Measurements from ENCODE around the gene TET2.
"Not testable (repeated sequence)": the region's sequence is repeated elsewhere in the genome, so short reads cannot be mapped to it uniquely, and the experiment has no call there.

Gene TET2

DNA sequence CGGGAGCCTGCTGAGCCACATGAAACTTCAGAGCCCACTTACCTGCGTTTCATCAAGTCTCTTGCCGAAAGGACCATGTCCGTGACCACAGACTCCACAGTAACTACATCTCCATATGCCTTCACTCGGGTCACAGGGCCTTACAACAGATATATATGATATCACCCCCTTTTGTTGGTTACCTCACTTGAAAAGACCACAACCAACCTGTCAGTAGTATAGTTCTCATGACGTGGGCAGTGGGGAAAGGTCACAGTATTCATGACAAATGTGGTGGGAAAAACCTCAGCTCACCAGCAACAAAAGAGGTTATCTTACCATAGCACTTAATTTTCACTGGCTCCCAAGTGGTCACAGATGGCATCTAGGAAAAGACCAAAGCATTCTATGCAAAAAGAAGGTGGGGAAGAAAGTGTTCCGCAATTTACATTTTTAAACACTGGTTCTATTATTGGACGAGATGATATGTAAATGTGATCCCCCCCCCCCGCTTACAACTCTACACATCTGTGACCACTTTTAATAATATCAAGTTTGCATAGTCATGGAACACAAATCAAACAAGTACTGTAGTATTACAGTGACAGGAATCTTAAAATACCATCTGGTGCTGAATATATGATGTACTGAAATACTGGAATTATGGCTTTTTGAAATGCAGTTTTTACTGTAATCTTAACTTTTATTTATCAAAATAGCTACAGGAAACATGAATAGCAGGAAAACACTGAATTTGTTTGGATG, 129.9 kb downstream of the TET2 start:
- FAIRE-seq (no peak), DNase-seq (ENCODE audit: extremely low spot score, insufficient read length, low read depth) (no peak)

DNA sequence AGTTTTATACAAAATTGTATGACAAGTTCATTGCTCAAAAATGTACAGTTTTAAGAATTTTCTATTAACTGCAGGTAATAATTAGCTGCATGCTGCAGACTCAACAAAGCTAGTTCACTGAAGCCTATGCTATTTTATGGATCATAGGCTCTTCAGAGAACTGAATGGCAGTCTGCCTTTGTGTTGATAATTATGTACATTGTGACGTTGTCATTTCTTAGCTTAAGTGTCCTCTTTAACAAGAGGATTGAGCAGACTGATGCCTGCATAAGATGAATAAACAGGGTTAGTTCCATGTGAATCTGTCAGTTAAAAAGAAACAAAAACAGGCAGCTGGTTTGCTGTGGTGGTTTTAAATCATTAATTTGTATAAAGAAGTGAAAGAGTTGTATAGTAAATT, 131.0 kb downstream of the TET2 start:
- DNase-seq (ENCODE audit: extremely low spot score, insufficient read length, low read depth): no peak
- no peak for FAIRE-seq

DNA sequence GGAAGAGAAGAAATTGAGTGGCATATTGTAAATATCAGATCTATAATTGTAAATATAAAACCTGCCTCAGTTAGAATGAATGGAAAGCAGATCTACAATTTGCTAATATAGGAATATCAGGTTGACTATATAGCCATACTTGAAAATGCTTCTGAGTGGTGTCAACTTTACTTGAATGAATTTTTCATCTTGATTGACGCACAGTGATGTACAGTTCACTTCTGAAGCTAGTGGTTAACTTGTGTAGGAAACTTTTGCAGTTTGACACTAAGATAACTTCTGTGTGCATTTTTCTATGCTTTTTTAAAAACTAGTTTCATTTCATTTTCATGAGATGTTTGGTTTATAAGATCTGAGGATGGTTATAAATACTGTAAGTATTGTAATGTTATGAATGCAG, 132.6 kb downstream of the TET2 start:
- DNase-seq (ENCODE audit: extremely low spot score, insufficient read length, low read depth) (no peak), FAIRE-seq (peak; percentile 69)

DNA sequence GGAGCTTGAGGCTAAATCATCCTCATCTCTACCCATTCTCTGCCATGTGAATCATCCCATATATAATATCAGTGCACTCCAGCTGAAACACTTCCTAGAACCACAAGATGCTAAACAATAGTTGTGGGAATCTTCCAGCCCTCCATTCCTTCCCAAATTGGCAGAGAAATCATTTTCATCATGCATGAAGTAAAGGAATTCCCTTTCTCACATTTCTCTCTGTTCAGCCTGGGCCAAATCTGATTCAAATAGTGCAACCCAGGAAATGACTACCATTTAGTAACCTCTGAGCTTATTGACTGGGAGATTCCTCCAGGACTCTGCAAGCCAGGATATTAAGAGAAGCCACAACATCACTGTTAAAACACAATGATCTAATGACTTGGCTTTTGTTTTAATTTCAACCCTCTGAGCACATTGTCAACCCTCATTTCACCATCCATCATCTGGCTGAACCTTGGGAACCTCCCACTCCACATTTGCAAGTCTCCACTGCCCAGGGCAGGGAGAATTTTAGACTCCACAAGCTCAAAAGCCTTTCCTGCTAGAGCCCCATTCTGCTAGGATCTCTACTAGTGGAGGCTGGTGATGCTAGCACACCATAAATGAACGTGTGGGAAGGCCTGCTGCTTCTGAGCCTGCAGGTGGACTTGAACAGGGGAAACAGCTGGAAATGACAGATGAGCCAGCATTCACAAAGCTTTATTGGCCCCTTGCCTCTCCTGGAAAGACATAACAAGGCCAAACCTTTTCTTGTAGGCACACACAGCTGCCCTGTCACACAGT, 133.9 kb downstream of the TET2 start:
- DNase-seq (ENCODE audit: extremely low spot score, insufficient read length, low read depth) (no peak), FAIRE-seq (no peak)

DNA sequence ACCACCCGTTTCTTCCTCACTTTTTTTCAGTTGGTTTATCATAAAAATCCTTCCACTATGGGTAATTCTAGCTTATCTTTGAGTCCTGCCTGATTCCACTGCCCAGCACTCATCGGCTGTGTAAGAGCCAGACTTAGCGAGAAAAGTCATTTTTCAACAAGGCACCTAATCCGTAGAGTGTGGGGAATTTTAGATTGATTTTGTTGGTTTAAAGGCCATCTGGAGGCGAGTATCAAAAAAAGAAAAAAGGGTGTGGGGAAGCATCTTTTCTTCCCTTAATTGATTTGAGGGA, 134.4 kb downstream of the TET2 start:
- no peak for FAIRE-seq

DNA sequence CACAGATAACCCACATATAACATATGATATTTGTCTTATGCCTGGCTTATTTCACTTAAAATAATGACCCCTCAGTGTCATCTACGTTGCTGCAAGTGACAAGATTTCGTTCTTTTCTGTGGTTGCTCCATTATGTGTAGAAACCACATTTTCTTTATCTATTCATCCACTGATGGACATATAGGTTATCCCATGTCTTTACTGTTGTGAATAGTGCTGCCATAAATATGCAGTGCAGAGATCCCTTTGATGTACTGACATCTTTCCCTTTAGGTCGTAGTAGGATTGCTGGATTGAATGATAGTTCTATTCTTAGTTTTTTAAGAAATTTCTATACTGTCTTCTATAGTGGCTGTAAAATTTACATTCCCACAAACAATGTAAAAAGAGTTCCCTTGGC, 135.8 kb downstream of the TET2 start:
- FAIRE-seq: no peak
- DNase-seq (ENCODE audit: extremely low spot score, insufficient read length, low read depth): no peak

More for the DNA sequence above, 134.4 kb downstream of the TET2 start:
- no peak for DNase-seq (ENCODE audit: extremely low spot score, insufficient read length, low read depth)

DNA sequence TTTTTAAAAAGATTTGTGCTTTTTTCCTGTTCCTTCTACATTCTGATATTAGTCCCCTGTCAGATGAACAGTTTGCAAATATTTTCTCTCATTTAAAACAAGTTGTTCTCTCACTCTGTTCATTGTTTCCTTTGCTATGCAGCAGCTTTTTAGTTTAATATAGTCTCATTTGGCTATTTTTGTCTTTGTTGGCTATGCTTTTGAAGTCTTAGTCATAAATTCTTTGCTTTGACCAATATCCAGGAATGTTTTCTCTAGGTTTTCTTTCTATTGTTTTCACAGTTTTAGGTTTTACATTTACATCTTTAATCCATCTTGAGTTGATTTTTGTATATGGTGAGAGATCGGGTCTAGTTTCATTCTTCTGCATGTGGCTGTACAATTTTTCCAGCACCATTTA, 136.8 kb downstream of the TET2 start:
- no peak for DNase-seq (ENCODE audit: extremely low spot score, insufficient read length, low read depth)
- FAIRE-seq: peak; percentile 18

DNA sequence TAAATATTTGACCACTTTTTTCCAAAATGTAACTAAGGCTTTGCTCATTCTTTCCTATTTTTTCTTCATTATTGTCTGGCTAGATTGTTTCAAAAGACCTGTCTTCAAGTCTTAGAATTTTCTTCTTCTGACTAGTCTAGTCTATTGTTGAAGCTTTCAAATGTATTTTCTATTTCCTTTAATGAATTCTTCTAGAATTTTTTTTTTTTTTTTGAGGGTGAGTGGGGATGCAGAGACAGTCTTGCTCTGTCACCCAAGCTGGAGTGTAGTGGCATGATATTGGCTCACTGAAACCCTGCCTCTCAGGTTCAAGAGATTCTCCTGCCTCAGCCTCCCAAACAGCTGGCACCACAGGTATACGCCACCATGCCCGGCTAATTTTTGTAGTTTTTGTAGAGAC, 141.4 kb downstream of the TET2 start:
- DNase-seq (ENCODE audit: extremely low spot score, insufficient read length, low read depth) (no peak), FAIRE-seq (no peak)

DNA sequence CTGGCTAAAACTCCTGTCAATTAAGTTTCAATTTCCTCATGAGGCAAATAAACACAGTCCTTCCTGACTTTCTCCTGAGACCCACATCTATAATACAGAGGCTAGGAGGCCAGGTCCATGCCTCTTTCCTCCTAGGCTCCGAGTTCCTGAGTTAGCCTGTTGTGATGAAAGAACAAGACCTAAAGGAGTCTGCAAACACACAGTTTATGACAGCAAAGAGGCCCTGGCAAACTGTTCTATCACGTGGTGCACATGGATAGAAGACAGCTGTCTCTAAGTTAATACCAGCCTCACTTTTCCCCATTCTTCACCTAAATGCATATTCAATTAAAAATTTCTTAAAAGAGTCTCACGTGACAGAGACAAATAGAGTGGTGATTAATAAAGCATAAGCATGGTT, 145.2 kb downstream of the TET2 start:
- DNase-seq (ENCODE audit: extremely low spot score, insufficient read length, low read depth): no peak
- no peak for FAIRE-seq

DNA sequence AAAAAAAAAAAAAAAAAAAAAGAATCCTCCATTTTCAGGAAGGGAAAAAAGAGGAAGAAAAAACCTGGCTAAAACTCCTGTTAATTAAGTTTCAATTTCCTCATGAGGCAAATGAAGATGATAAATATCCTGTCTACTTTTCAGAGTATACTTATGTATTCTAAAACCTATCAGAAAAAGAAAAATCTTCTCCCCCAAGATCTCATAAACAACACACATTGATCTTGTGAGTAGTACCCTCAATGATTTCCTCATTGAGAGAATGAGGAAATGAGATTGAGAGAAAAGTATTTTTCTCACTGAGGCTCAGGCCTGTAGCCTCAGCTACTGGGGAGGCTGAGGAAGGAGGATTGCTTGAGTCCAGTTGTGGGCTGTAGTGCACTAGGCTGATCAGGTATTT, 146.7 kb downstream of the TET2 start:
- DNase-seq (ENCODE audit: extremely low spot score, insufficient read length, low read depth): no peak
- no peak for FAIRE-seq

DNA sequence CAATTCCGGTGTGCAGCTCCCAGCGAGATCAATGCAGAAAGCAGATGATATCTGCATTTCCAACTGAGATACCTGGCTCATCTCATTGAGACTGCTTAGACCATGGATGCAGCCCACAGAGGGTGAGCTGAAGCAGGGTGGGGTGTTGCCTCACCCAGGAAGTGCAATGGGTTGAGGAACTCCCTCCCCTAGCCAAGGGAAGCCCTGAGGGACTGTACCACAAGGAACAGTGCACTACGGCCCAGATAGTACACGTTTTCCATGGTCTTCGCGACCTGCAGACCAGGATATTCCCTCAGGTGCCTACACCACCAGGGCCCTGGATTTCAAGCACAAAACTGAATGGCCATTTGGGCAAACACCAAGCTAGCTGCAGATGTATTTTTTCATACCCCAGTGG, 150.0 kb downstream of the TET2 start:
- DNase-seq (ENCODE audit: extremely low spot score, insufficient read length, low read depth) (no peak), FAIRE-seq (no peak)

DNA sequence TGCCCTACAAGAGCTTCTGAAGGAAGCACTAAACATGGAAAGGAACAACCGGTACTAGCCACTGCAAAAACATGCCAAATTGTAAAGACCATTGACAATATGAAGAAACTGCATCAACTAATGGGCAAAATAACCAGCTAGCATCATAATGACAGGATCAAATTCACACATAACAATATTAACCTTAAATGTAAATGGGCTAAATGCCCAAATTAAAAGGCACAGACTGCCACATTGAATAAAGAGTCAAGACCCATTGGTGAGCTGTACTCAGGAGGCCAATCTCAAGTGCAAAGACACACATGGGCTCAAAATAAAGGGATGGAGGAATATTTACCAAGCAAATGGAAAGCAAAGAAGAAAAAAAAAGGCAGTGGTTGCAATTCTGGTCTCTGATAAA, 152.4 kb downstream of the TET2 start:
- DNase-seq (ENCODE audit: extremely low spot score, insufficient read length, low read depth); FAIRE-seq: not testable (repeated sequence)

DNA sequence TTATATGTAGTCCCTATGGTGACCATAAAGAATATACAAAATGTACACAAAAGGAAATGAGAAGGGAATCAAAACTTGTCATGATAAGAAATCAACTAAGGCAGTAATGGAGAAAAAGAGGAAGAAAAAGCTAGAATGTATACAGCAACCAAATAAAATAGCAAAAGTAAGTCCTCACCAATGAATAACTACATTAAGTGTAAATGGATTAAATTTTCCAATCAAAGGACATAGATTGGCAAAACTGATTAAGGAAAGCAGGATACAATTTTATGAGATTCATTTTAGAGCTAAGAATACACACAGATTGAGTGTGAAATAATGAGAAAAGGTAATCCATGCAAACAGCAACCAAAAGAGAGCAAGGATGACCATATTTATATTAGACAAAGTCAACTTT, 157.4 kb downstream of the TET2 start:
- DNase-seq (ENCODE audit: extremely low spot score, insufficient read length, low read depth): no peak
- peak; percentile 26 for FAIRE-seq

DNA sequence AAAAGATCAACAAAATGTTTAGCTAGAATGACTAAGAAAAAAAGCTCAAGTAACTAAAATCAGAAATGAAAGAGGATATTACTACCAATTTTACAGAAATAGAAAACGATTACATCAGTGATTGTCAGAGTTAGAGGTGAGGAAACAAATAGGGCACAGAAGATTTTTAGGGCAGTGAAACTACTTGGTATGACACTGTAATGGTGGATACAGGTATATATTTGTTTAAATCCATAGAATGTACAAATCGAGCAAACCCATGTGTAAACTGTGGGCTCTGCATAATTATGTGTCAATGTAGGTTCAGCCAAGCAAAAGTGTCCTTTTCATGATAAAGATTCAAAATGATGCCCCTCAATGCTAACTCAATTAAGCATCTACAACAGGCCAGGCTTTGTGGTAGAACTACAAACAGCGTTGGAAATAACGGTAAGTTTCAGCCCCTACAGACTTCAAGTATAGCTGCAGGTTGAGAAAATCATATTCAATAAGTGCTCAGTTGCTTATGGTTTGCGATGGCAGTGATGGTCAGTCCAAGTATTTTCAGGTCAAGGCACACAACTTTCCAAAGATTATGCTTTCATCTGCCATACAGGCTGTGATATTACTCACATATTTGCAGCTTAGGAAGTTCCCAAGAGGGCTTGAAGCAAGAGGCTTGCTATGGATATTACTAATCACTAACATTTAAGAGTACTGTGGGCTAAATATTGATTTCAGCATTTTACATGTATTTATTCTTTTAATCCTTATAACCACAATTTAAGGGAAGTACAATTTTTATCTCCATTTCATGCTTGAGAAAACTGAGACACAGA, 158.6 kb downstream of the TET2 start:
- FAIRE-seq (no peak), DNase-seq (ENCODE audit: extremely low spot score, insufficient read length, low read depth) (no peak)

DNA sequence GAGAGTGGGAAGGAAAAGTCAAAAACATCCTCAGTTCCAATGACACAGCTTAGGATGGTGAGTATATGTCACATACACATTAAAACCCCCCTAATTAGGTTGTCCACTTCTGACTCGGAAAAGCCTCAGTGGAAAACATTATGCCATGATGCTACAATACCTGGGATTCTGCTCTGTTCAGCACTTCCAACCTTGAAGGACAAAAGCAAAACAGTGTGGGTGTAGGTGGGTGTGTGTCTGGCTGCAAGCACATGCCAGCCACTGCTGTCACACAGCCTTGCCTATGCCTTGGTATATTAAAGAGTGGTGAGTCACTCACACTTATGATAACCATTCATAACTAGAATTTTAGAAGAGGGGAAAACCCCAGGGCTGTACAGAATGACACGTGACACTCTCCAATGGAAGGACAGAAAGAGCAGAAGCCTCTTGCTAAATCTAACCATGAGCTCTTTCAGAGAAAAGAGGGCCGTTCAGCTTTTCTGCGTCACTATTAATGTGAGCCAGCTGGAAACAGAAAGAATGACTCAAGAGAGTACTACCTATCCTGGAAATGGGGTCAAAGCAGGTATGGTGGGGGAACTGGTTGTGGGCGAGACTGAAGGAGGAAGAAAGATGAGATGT, 159.6 kb downstream of the TET2 start:
- FAIRE-seq: peak; percentile 95
- DNase-seq (ENCODE audit: extremely low spot score, insufficient read length, low read depth): peak; percentile 39

DNA sequence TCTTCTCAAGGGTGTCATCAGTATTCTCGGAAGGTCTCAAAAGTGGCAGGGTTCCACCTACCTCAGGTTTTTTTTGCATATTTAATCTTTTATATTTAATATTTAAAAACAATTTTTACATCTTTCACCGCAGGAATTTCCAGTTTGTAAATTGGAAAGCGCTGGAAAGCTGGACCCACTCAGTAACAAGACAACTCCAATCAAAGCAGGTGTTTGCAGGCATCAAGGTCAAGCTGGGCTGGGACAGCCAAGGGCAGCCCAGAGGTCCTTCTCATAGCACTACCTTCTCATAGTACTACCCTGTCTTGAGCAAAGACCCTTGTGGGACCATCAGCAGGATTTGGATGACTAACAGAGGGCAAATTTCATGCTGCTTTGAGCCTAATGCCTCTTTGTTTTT, 160.1 kb downstream of the TET2 start:
- DNase-seq (ENCODE audit: extremely low spot score, insufficient read length, low read depth) (no peak), FAIRE-seq (no peak)

DNA sequence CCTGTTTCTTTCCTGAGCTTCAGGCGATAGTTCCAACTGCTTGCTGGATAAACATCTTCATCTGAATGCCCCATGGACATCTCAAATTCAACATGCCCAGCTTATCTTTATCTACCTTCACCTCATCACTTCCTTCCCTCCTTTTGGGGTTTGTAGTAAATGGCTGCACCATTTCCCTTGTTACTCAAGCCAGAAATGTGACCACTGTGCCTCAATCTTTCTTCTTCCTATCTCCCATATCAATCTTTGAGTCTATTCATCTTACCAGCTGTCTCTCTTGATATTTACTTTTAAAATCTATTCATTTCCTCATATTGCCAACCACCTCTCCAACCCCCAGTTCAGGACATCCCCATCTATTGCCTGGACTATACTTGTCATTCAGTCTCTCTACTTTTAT, 171.8 kb downstream of the TET2 start:
- no peak for FAIRE-seq
- no peak for DNase-seq (ENCODE audit: extremely low spot score, insufficient read length, low read depth)

DNA sequence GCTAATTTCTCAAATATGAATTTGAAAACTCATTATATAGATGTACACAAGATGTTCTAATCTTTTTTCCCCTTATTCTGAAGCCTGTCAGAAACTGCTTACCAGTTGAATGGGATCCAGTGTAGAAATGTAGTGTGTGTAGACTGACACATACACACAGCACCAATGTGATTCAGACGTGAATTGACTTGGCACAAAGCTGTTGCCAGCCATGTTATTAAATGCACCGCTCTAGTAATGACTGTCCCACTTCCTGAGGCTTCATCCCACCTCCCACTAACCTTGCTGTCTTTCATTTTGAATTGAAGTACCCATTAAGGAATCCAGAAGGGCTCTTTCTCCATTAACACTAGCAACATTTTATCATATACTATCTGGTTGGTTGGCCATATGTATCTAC, 180.5 kb downstream of the TET2 start:
- DNase-seq (ENCODE audit: extremely low spot score, insufficient read length, low read depth): no peak
- FAIRE-seq: no peak

DNA sequence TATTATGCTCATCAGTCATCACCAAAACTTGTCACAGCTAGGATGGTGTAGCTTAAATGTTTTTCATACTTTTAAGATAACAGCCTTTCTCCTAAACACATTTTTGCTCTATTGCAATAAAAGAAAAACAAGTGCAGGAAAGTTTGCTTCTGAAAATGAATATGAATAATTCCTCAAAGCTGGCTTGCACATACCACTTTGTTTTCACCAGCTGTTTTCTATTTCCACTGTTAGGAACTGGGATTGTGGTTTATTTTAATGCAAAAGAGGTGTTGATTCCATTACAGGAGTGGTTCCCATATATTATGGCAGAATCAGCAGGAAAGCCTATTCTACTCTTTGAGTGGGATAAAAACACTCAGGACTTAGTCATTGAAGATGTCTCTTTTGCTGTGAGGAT, 181.3 kb downstream of the TET2 start:
- no peak for DNase-seq (ENCODE audit: extremely low spot score, insufficient read length, low read depth)
- FAIRE-seq: no peak

DNA sequence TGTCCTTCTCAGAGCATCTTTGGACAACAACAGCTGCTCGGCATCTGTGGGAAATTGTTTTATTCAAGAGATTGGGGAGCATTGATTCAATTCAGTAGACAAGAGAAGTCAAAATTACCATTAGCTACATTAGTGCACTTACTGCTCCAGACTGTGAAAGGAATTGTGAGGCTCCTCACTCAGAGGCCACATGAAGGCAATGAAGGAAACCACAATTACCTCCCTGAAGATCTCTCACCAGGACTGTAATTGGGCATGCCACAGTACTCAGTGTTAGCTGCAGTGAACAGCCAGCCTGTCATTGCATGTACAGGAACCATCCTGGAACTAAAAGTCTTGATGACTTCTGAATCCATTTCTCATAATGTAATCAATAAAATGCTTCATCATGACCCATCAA, 182.4 kb downstream of the TET2 start:
- no peak for DNase-seq (ENCODE audit: extremely low spot score, insufficient read length, low read depth)
- no peak for FAIRE-seq
